ENCODE measurements around the gene SYAP1. TPM values are rescaled to one million over a fixed set of nuclear protein-coding genes. Genes with fewer than 3 reads are reported as not detected.

SYAP1 gene
- total and polyA plus RNA-seq, 10 of the 15 experiments (the other 5 are each of a cell fraction or from before 2014, with no cell fraction given) = 5.9 to 29.9 (median 16.2) TPM

GRCh38 chrX:16695079-16695676 lies 24.2 kb upstream of the SYAP1 start (continued):
- no peak for TF ChIP-seq EGR1 (IDR thresholded peaks at IDR 0.05; ENCODE audit: borderline replicate concordance in 1 of 2, low read depth in 2 of 2, low read length in 2 of 2)
- TF ChIP-seq RELB (IDR thresholded peaks at IDR 0.05; ENCODE audit: low read depth) = no peak
- peak; percentile 85 to 92 (median 92) for TF ChIP-seq CTCF (IDR thresholded peaks at IDR 0.05 in 2 of 3, conservative IDR thresholded peaks at IDR 0.05 in 1 of 3; ENCODE audit: control insufficient read depth in 2 of 3, extremely low read depth in 1 of 3, insufficient read depth in 1 of 3, low read depth in 3 of 3, low read length in 3 of 3)
- no peak for TF ChIP-seq ZBED1 (IDR thresholded peaks at IDR 0.05; ENCODE audit: borderline replicate concordance)
- TF ChIP-seq HDGF (IDR thresholded peaks at IDR 0.05) = no peak
- TF ChIP-seq GATAD2B (conservative IDR thresholded peaks at IDR 0.05; ENCODE audit: low read depth) = no peak
- TF ChIP-seq NBN (IDR thresholded peaks at IDR 0.05) = no peak
- TF ChIP-seq SIX5 (IDR thresholded peaks at IDR 0.05; ENCODE audit: low read depth, low read length, severe bottlenecking) = no peak
- TF ChIP-seq BCL3 (IDR thresholded peaks at IDR 0.05; ENCODE audit: borderline replicate concordance, insufficient read depth, low read depth, low read length, poor library complexity, severe bottlenecking) = no peak
